HG02678 (cell line): ENCODE measurements around the gene SLC2A5.
"Not testable (repeated sequence)": the region's sequence is repeated elsewhere in the genome, so short reads cannot be mapped to it uniquely, and the experiment has no call there.

Source experiments
- ATAC-seq: cut with Tn5 transposase; IDR thresholded peaks from one replicate; pipeline ENCODE4 v1.9.1; 2021; ENCODE audit warnings: mild to moderate bottlenecking, moderate library complexity; ENCODE audit not compliant: unreplicated experiment

SLC2A5 gene

GRCh38 chr1:9010781-9011323 lies 58.6 kb downstream of the SLC2A5 start:
- ATAC-seq = no peak

DNA sequence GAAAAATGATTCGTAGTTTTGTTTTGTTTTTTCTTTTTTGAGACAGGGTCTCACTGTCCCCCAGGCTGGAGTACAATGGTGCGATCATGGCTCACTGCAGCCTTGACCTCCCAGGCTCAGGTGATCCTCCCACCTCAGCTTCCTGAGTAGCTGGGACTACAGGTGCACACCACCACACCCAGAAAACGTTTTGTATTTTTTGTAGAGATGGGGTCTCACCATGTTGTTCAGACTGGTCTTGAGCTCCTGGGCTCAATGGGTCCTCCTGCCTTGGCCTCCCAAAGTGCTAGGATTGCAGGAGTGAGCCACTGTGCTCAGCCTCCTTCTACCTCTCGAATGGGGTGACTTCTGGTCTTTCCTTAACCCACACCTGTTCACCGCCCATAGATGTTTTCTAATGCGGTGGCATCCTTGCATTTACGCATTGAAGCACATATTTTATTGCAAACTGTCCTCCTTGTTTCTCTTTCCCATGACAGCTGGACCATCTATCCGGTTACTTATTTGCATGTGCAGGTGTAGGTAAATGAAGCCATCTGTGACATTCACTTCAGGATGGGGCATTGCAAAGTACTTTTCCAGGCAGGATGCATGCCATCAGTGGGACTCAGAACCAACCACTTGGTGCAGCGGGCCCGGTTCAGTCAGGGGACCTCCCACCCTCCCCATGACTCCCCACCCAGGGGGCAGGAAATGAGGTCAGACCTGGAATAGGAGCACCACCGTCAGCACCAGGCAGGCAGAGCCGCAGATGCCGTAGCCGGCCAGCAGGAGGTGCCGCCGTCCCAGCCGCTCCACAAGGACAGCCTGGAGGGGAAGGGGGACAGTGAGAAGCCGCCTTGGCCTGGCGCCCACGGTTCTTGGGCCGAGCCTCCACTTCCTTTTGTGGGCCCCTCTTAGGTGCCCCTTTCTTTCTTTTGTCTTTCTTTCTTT lies 59.7 kb downstream of the SLC2A5 start:
- no peak for ATAC-seq

- peak; percentile 64 for ATAC-seq
These were observed 61.2 kb downstream of the SLC2A5 start for GRCh38 chr1:9008236-9008635.

DNA sequence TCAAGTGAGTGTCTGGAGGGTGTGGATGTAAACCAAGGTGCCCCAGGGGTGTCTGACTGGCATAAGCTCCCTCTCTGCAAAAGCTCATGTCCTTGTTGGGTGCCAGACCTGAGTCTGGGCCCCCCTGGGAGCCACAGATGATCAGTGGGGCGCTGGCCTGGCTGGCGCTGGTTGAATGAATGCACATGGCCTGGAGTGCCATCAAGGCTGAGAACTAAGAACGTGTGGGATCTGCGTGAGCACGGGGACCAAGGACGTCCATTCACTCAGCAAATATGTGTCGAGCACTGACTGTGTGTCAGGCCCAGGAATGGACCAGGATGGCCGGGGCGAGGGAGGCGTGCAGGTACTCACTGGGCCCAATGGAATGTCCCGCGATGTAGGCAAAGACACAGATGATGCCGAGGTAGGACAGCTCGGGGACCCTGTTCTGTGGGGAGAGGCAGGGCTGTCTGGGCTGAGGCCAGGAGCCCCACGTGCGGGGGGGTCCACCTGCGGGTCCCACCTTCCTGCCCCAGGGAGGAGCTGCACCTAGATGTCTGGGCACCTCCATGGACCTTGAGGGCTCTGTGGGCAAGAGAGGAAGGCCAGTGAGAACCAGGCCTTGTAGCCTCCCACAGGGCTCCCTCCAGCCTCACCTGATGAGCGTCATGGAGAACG lies 62.3 kb downstream of the SLC2A5 start:
- no peak for ATAC-seq

DNA sequence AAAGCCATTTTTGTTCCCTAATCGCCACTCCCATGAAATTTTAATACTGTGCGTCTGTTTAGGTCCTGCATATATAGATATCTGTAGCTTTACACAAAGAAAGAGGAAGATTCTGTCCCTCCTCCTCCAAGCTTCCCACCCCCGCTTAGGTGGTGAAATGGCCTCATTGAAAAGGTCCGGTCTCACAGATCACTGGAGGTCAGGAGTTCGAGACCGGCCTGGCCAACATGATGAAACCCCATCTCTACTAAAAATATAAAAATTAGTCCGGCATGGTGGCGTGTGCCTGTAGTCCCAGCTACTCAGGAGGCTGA lies 64.1 kb downstream of the SLC2A5 start:
- no peak for ATAC-seq

DNA sequence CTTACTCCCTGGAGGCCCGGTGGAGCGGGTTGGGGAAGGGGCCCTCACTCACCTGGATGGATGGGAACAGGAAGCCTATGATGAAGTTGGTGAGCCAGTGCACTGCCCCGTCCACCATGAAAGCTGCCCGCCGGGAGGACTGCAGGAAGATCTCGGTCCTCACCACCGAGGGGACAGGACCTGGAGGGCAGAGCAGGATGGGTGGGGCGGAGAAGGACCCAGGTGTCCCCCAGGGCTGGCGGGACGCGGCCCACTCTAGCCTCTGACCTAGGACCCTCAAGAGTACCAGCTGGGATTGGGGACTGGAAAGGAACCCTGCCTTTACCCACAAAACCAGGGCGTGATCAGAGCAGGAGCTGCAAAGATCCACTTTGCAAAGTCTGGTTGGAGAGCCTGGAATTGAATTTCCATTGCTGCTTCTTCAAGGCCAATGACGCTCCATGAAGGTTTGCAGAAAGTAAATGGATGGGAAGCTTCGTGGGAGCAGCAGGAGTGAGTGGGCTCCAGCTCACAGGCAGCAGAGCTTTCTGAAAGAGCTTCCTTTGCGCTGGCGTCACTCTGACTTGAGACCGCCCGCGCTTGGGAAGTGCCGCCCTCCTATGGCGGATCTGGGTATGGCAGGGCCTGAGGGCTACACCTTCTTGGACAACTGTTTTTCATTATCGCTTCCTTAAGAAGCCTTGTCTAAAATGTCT lies 64.6 kb downstream of the SLC2A5 start:
- peak; percentile 48 for ATAC-seq

DNA sequence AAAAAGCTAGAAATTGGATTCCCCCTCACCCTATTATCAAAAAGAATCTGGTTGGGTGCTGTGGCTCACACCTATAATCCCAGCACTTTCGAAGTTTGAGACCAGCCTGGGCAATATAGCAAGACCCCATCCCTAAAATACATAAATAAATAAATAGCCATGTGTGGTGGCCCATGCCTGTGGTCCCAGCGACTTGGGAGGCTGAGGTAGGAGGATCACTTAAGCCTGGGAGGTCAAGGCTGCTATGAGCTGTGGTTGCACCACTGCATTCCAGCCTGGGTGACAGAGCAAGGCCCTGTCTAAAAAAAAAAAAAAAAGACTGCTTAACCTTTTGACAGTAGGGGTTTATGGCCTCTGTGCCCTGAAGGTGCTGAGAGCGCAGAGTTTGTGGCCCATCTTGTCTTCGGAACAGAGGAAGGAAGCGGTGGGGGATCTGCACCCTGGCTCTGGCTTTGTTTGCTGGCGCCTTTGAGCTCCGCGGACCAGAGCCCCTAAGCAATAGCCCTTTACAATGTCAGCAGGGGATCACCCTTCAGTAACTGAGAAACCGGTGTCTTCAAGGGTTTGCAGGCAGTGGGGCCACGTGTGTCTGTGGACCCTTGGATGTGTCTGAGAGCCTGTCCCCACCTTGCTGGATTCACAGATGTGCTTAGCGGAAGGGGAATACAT lies 65.3 kb downstream of the SLC2A5 start:
- no peak for ATAC-seq

DNA sequence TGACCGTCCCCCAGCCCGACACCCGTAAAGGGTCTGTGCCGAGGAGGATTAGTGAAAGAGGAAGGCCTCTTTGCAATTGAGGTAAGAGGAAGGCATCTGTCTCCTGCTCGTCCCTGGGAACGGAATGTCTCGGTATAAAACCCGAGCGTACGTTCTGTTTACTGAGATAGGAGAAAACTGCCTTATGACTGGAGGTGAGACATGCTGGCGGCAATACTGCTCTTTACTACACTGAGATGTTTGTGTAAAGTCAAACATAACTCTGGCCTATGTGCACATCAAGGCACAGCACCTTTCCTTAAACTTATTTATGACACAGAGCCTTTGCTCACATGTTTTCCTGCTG lies 67.2 kb downstream of the SLC2A5 start:
- not testable (repeated sequence) for ATAC-seq

DNA sequence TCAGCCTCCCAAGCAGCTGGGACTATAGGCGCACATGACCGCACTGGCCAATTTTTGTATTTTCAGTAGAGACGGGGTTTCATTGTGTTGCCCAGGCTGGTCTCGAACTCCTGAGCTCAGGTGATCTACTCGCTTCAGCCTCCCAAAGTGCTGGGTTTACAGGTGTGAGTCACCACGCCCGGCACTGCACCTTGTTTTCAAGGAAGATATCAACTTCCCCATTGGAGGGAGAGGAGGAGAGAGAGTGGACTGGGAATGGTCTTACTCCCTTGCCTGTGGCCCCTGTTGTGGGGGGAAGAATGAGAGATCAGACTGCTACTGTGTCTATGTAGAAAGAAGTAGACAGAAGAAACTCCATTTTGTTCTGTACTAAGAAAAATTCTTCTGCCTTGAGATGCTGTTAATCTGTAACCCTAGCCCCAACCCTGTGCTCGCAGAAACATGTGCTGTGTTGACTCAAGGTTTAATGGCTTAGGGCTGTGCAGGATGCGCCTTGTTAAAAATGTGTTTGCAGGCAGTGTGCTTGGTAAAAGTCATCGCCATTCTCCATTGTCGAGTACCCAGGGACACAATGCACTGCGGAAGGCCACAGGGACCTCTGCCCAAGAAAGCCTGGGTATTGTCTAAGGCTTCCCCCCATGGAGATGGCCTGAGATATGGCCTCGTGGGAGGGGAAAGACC lies 67.8 kb downstream of the SLC2A5 start:
- not testable (repeated sequence) for ATAC-seq

- ATAC-seq = not testable (repeated sequence)
These were observed 75.3 kb downstream of the SLC2A5 start for GRCh38 chr1:8993962-8994675.

DNA sequence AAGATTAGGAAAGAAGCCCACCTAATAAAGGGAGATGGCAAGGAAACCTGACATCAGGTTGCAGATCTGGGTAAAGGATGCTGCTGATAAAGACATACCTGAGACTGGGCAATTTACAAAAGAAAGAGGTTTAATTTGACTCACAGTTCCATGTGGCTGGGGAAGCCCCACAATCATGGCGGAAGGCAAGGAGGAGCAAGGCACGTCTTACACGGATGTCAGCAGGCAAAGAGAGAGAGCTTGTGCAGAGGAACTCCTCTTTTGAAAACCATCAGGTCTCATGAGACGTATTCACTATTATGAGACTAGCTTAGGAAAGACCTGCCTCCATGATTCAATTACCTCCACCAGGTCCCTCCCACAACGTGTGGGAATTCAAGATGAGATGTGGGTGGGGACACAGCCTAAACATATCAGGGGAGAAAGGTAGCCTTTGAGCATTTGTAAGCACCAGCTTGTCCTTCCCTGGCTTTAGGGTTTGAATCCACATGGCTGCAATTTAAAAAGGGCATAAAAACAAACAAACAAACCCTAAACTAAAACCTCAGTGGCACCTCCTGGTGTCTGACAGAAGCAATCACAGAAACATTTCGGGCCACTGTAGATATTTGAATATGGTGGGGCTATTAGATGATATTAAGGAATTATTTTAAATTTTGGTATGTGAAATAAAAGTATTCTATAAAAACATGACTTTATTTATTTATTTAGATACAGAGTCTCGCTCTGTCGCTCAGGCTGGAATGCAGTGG lies 76.3 kb downstream of the SLC2A5 start:
- ATAC-seq = no peak

- no peak for ATAC-seq
These were observed 79.6 kb downstream of the SLC2A5 start for GRCh38 chr1:8989821-8990220.

GRCh38 chr1:8989061-8989460 lies 80.4 kb downstream of the SLC2A5 start:
- ATAC-seq = no peak

GRCh38 chr1:8988618-8988967 lies 80.8 kb downstream of the SLC2A5 start:
- no peak for ATAC-seq

DNA sequence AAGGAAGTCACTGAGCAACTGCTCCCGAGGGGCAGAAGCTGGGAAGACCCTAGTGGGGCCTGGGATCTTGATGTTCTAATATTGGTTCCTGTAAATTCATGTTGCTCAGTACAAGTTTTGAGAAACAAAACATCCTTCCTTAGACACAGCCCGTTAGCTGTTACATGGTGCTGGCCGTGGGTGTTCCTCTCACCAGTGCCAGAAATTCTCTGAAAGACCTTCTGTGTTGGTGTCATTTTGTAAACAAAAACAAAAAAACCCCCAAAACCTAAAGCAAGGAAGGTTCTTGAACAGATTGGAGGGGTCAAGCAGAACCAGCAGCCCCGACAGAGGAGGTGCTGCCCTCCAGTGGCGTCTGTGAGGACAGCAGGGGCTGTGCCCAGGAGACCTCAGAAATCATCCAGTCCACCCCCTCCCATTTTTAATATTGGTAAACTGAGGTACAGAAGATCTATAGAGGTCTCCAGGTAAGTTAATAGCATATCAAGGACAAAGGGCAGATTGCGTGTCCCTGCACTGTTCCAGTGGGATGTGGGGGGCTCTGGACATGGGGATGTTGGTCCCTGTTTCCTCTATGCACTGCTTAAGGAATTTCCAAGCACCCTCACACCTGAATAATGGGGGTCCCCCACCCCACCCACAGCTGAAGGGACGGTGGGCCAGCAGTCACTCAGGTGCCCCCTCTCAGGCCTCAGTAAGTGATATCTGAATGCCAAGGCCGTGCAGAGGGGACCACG lies 81.4 kb downstream of the SLC2A5 start:
- ATAC-seq = no peak

DNA sequence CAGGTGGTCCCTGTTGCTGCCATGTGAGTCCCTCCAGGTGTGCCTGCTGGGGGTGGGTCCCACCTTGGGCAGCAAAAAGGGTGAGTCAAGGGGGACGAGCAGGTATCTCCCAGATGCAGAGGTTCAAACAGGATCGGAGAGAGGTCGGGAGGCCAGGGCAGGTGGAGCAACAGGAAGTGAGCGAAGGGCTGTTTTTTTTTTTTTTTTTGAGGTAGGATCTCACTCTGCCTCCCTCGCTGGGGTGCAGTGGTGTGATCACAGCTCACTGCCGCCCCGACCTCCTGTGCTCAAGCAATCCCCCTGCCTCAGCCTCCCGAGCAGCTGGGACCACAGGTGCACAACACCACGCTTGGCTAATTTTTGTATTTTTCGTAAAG lies 82.6 kb downstream of the SLC2A5 start:
- no peak for ATAC-seq

DNA sequence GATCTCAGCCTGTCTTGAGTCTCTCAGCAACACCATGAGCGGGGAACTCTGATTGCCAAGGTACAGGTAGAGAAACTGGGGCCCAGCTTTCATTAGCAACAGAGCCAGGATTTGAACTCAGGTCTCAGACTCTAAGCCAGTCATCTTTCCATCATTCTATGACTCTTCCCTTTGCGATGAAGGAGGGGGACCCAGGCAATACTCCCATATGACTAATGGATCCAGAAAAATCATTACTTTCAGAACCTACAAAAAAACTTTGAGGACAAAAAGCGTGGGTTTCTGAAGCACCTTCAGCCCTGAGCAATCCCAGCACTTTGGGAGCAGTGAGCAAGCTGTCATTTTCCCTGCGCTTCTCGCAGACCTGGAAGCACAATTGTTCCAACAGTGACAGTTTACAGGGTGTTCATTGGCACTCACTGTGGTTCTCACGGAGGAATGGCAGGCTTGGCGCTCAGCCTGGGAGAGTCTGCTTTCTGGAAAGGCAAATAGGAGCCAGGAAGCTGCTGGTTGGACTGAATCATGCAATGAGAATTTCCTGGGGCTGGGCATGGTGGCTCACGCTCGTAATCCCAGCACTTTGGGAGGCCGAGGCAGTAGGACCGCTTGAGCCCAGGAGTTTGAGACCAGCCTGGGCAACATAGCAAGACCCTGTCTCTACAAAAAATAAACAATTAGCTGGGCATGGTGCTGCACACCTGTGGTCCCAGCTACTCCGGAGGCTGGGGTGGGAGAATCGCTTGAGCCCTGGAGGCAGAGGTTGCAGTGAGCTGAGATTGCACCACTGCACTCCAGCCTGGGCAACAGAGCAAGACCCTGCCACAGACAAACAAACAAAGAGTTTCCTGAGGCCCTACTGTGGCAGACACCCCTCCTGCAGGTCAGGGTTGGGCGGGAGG lies 83.3 kb downstream of the SLC2A5 start:
- no peak for ATAC-seq
